DMS 273 (cell line): Measurements from ENCODE around the gene SIRPB2.

Source experiments
- DNase-seq: peaks from one replicate; lab custom pipeline; 2025; ENCODE audit not compliant: unreplicated experiment; lab: John Stamatoyannopoulos, UW

Gene SIRPB2

DNA sequence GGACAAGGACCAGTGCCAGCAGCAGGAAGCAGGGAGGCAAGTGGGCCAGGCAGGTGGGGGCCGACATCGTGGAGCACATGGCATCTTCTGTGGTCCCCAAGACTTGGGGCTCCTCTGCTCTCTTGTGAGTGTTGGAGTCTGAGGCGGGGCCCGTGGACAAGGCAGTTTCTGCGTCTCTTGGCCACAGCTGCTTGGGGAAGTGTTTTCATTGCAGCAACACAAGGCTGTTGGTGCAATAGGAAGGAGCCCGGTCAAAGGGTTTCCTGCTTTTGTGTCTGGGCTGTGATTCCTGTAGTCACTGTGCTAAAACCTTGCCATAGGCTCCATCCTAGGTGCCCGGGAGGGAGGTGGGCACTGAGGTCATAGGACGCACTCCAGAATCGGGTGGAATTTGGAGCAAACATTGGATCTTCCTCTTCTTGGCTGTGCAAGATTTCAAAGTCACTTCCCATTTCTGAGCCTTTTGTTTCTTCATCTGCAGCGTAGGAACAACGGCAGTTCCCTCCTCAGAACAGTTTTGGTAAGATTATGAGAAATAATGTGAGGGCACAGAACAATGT, at the start of gene SIRPB2:
SIRPB2 (minus strand) TSS at position 140 of the 560 bp plus-strand sequence; CDS start at position 79, 61 bp downstream.
- DNase-seq: no peak

GRCh38 chr20:1539816-1540419, 48.7 kb upstream of the SIRPB2 start:
- no peak for DNase-seq

DNA sequence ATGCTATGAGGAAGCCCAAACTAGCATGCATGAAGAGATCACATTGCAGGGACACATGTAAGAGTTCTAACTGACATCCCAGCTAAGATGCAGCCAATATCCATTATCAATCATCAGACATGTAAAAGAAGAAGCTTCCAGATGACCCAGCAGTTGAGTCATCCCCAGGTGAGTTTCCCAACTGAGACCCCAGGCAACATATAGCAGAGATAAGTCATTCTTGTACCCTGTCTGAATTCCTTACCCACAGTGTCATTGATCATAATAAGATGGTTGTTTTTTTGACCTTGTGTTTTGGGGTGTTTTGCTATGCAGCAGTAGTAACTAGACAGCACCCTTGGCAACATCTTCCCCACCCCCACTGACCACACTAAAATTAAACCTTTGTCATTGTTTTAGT, 47.4 kb upstream of the SIRPB2 start:
- DNase-seq: no peak

DNA sequence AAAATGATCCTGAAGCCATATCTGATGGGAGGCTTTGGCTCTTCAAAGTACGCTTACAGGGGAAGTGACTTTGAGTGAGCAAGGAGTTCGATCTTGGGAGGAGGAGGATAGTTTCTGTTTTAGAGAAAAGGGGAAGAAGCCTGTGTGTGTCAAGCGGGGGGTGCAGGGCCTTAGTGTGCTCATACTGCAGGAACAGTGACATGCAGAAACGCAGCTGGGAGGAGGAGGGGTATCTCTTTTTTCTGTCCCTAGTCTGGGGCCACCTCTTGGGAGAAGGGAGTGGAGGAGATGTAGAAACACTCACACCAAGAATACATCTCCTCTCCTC, 46.5 kb upstream of the SIRPB2 start:
- no peak for DNase-seq

DNA sequence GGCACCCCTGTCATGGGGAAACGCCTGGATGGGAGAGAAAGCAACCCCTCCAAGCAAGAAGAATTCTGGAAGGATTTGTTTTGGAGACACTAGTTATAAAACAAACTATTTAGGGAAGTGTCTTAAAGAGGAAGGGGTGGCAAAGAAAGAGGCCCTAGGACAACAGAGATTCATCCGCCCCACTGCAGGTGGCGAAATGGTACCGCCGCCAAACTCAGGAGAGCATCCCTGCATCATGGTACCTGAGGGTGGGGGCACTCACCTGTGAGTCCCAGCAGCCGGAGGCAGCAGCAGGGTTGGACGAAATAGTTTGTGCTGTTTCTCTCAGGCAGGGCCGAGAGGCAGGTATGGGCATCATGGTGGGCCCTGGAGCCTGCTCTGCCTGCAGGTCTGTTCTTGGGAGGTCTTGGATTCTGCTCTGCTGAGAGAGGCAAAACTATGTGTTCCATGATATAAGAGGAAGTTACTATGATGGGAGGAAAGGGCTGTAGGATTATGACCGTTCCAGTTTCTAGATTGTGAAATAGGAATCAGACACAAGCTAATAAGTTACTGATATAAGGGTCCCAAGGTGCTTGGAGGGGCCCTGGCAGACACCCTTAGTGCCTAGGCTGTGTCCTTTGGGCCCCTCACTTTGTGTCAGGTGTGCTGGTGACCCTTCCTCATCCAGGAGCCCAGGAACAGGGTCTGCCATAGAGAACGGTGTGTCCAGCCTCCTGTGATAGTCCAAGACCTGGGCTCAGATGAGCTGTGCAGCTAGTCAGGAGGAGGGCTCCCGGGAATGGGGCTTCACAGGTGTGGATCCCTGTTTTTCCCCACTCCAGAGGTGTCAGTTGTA, 45.9 kb upstream of the SIRPB2 start:
- DNase-seq: no peak

DNA sequence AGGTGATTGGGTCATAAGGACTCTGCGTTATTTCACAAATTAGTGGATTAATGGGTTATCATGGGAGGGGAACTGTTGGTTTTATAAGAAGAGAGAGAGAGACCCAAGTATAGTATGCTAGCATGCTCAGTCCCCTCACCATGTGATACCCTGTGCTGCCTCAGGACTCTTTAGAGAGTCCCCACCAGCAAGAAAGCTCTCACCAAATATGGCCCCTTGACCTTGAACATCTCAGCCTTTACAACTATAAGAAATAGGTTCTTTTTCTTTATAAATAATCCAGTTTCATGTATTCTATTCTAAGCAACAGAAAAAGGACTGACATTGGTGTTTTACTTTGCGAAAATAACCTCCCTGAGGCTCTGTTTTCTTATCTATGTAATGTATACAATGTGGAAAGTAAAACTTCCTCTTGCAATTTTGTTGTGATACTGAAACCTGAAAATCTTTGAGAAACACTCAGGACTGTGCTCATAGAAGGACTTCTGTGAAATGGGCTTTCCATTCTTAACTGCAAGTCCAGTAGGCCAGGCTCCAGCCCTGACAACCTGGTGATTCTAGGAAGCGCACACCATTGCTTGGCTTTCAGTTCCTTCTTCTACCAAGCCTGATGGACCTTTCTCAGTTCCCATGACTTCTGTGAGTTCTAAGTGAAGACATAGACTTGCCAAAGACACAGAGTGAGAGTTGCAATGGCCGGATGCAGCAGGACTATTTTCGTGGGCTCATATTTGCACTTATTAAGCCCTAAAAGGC, 44.4 kb upstream of the SIRPB2 start:
- no peak for DNase-seq

DNA sequence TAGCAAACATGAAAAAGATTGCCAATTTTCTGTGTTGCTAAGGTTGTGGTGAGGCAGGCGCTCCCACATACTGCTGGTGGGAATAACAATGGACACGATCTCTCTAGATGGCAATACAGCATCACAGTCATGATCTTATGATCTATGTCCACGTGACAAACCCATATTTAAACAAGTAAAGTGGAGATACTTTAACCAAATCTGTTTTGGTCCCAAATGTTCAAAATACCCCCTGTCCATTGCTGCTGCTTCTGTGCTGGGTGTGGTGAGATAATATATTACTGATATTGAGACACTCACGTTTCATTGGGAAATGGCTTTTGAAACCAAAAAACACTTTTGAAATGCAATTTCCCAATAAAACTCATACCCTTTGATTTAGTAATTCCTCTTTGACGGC, 43.3 kb upstream of the SIRPB2 start:
- DNase-seq: no peak

GRCh38 chr20:1533059-1533458, 41.8 kb upstream of the SIRPB2 start:
- DNase-seq: peak; percentile 17

- DNase-seq: no peak
Measured at GRCh38 chr20:1528811-1529210, 37.6 kb upstream of the SIRPB2 start.

DNA sequence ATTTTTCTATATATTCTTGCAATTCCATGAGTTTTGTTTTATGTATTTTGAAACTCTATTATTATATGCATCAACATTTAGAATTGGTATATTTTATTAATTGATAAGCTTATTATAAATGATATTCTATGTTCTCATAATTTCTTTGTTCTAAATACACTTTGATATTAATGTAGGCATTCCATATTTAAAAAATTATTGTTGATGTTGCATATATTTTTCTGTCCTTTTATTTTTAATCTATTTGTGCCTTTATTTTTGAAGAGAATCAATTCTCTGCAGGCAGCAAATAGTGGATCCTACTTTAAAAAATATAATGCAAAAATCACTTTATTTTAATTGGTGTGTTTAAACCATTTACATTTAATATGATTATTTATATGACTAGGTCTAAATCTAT, 36.7 kb upstream of the SIRPB2 start:
- no peak for DNase-seq

- DNase-seq: no peak
Measured at GRCh38 chr20:1526896-1527295, 35.7 kb upstream of the SIRPB2 start.

DNA sequence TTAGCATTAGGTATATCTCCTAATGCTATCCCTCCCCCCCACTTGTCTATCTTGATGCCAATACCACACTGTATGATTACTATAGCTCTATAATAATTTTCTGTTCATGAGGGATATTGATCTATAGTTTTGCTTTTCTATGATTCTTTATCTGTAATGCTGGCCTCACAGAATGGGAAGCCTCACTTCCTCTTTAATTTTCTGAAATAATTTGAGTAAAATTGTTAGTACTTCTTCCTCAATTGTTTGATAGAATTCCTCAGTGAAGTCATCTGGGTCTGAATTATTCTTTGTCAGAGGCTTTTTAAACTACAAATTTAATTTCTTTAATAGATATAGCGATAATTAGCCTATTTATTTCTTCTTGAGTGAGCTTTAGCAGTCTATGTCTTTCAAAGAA, 35.1 kb upstream of the SIRPB2 start:
- no peak for DNase-seq

DNA sequence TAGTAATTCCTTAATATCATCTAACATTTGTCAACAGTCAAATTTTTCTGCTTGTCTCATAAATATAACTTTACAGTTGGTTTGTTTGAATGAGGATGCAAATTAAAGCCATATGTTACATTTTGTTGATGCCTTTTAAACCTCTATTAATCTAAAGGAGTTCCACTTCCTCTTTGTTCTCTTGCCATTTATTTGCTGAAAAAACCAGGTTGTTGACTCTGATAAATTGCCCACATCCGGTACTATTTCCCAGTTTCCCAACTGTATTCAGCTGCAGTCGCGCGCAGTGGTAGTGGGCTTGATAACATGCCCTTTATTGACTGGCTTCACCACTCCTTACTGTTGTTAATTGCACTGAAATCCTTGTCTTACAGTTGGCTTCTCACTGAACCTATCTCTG, 32.8 kb upstream of the SIRPB2 start:
- no peak for DNase-seq

GRCh38 chr20:1517010-1517409, 25.8 kb upstream of the SIRPB2 start:
- no peak for DNase-seq

GRCh38 chr20:1513801-1514200, 22.6 kb upstream of the SIRPB2 start:
- no peak for DNase-seq

DNA sequence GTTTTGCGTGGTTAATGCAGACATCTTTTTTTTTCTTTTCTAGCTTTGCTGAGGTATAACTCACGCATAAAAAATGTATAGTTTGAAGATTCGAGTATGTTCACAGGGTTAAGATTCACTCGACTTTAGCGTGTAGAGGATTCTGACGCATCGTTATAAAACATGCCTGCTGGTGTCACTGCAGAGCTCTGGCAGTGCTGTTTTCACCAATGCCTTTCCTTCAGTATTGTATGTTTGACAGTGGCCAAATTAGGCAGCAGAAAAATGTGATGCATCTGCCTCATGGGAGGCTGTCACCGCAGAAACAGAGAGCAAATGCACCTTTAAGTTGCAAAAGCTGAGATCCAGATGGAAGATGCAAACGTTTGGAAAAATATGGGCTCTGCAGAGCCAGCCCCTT, 18.0 kb upstream of the SIRPB2 start:
- peak; percentile 34 for DNase-seq

- no peak for DNase-seq
Measured at GRCh38 chr20:1508574-1508973, 17.4 kb upstream of the SIRPB2 start.

- DNase-seq: no peak
Measured at GRCh38 chr20:1507276-1507675, 16.1 kb upstream of the SIRPB2 start.

GRCh38 chr20:1505871-1506270, 14.7 kb upstream of the SIRPB2 start:
- DNase-seq: no peak

GRCh38 chr20:1505361-1505760, 14.1 kb upstream of the SIRPB2 start:
- no peak for DNase-seq

DNA sequence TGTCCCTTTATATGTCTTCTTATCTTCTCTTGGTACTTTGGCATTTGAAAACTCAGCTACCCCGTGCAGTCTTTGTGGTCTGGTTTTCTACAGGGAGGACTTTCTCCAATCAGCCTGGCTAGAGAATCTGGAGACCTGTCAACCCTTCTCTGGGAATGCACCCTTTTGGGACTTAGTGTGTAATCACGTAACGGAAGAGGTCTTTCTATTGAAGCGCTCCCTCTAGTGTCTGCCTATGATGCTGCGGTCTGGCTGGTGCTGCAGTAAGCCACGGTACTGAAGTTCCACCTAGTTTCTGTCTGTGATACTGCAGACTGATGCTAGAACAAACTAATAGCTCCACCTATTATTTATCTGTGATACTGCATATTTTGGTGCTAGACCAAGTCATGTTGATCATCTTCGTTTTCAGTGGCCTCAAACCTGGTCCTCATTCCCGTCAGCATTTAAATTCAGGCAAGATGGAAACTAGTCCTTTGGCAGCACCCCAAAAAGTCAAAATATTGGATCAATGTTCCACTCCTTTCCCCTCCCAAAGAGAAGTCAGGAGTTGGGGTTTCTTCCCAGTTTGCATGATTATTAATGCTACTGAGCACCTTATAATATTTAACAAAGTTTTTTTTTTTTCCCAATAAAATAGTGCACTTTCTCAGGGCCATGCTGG, 12.5 kb upstream of the SIRPB2 start:
- DNase-seq: peak; percentile 92
